CD4-positive, alpha-beta T cell (primary cell): ENCODE data around the gene GALNTL6. TPM values are rescaled to one million over a fixed set of nuclear protein-coding genes. Genes with fewer than 3 reads are reported as not detected.

ENCODE experiments used
- ATAC-seq: fragments of 200-7000 bp; cut with Tn5 transposase; one replicate; pipeline ENCODE4 v1.10.0; 2022; ENCODE audit warnings: mild to moderate bottlenecking; ENCODE audit not compliant: poor library complexity
- CTCF ChIA-PET: fragments of 350-600 bp; sonication (Branson Sonifier 250); formaldehyde crosslinking; loops from one replicate; lab custom pipeline; 2021; ENCODE audit warnings: antibody characterized with exemption, inconsistent platforms; lab: Charles Lee
- POLR2A ChIA-PET: fragments of 350-600 bp; sonication (Branson Sonifier 250); formaldehyde crosslinking; loops from one replicate; lab custom pipeline; 2021; ENCODE audit warnings: antibody characterized with exemption, inconsistent platforms; lab: Charles Lee
- DNase-seq, 14 experiments: peaks; one replicate each; pipeline ENCODE4 v3.0.0-alpha.2; 2013 to 2020; ENCODE audit warnings: mixed read lengths in 2 of 14
- H3K27ac ChIP-seq, 2 donors: one replicate each; pipeline versions ENCODE4 v1.5.1 to v1.7.0; 2013; ENCODE audit warnings: low read length in 2 of 2, low read depth in 1 of 2, mild to moderate bottlenecking in 1 of 2
- H3K27me3 ChIP-seq, 2 experiments: 1 replicate in 1 of 2; 2 replicates in 1 of 2; pipeline versions ENCODE4 v1.6.1 to v1.7.0; 2013; ENCODE audit warnings: low read length in 2 of 2, control low read depth in 1 of 2, mild to moderate bottlenecking in 1 of 2, moderate library complexity in 1 of 2; ENCODE audit not compliant: insufficient read depth in 2 of 2, control insufficient read depth in 1 of 2
- H3K36me3 ChIP-seq: one replicate; pipeline ENCODE4 v1.6.1; 2013; ENCODE audit warnings: low read length, control low read depth; ENCODE audit not compliant: insufficient read depth
- H3K4me1 ChIP-seq: one replicate; pipeline ENCODE4 v1.6.1; 2013; ENCODE audit warnings: low read length, control low read depth; ENCODE audit not compliant: insufficient read depth
- H3K4me3 ChIP-seq: one replicate; pipeline ENCODE4 v1.5.1; 2013; ENCODE audit warnings: mild to moderate bottlenecking, low read length, moderate library complexity
- H3K9me3 ChIP-seq, 2 experiments: 1 replicate in 1 of 2; 2 replicates in 1 of 2; pipeline versions ENCODE4 v1.6.1 to v1.7.0; 2013; ENCODE audit warnings: low read length in 2 of 2, mild to moderate bottlenecking in 2 of 2, control low read depth in 1 of 2, moderate library complexity in 1 of 2; ENCODE audit not compliant: control insufficient read depth in 1 of 2, insufficient read depth in 1 of 2
- H3K27ac Mint-ChIP-seq: one replicate; pipeline ENCODE4 v1.8.0; 2020; ENCODE audit warnings: mixed read lengths
- H3K27me3 Mint-ChIP-seq: one replicate; pipeline ENCODE4 v1.8.0; 2021; ENCODE audit warnings: mixed read lengths
- H3K36me3 Mint-ChIP-seq: one replicate; pipeline ENCODE4 v1.8.0; 2021; ENCODE audit warnings: low read depth, mixed read lengths
- H3K4me1 Mint-ChIP-seq: one replicate; pipeline ENCODE4 v1.8.0; 2021; ENCODE audit warnings: low read depth, mixed read lengths
- H3K4me3 Mint-ChIP-seq: one replicate; pipeline ENCODE4 v1.8.0; 2020; ENCODE audit warnings: mild to moderate bottlenecking, mixed read lengths
- H3K9me3 Mint-ChIP-seq: one replicate; pipeline ENCODE4 v1.8.0; 2020; ENCODE audit warnings: mixed read lengths
- intact Hi-C, 2 experiments: fragments of 100-400 bp; cut with DNase I in 1 of 2; cut with micrococcal nuclease in 1 of 2; formaldehyde crosslinking; loops; one replicate each; pipeline versions ENCODE4 v1.15.1 to v1.9.0; 2023 to 2025; cut with DNase I, micrococcal nuclease
- total RNA-seq, 174 experiments: library from RNA in 2 of 174; stranded (reverse) in 2 of 174; gene quantifications; one replicate each; pipeline ENCODE4 v1.2.3 and lab custom pipeline; 2021 to 2026
- TF ChIP-seq, protein P1 (sequence below): fragments of 200-600 bp; IDR thresholded peaks from one replicate; pipeline ENCODE4 v1.8.0; 2022; ENCODE audit warnings: antibody characterized with exemption, mild to moderate bottlenecking

GALNTL6 gene
- total RNA-seq, 2 experiments from 2014 or later, result not detected

DNA sequence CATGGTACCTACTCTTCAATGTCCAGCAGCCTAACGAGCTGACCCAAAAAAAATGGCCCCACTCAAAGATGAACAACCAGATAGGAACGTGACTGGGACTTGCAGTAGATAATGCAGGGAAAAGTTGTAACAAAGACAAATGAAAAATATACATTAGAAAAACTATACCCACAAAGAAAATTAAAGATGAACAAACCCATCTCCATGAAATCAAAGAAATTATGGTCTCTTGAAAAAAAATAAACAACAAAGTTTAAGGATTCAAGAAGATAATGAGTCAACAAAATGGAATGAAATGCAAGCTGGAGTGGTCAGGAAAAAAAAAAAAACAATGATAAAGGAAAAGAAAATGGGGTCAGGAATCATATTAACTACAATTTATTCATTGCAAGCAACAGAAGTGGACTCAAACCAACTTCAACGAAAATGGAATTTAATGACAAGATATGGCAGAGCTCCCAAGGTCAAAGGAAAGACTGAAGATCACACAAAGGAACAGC is 1045.6 kb downstream of the GALNTL6 start:
- peaks cover 0 to 11% of the 10 kb centered on the region in 2 experiments for H3K9me3 ChIP-seq
- TF ChIP-seq, protein P1, sequence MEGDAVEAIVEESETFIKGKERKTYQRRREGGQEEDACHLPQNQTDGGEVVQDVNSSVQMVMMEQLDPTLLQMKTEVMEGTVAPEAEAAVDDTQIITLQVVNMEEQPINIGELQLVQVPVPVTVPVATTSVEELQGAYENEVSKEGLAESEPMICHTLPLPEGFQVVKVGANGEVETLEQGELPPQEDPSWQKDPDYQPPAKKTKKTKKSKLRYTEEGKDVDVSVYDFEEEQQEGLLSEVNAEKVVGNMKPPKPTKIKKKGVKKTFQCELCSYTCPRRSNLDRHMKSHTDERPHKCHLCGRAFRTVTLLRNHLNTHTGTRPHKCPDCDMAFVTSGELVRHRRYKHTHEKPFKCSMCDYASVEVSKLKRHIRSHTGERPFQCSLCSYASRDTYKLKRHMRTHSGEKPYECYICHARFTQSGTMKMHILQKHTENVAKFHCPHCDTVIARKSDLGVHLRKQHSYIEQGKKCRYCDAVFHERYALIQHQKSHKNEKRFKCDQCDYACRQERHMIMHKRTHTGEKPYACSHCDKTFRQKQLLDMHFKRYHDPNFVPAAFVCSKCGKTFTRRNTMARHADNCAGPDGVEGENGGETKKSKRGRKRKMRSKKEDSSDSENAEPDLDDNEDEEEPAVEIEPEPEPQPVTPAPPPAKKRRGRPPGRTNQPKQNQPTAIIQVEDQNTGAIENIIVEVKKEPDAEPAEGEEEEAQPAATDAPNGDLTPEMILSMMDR, result no peak
- H3K27me3 ChIP-seq, result no peaks in the 10 kb centered on the region
- Mint-ChIP-seq H3K36me3 (no peaks in the 10 kb centered on the region), H3K4me3 (no peak overlapping the region), H3K4me1 (no peaks in the 10 kb centered on the region), H3K9me3 (peaks cover 2% of the 10 kb centered on the region), H3K27ac (no peak overlapping the region), H3K27me3 (peaks cover 6% of the 10 kb centered on the region)
- intact Hi-C loops, result no loop called here
- H3K4me3 ChIP-seq, result no peak overlapping the region
- DNase-seq, result no peak
- H3K36me3 ChIP-seq, result no peaks in the 10 kb centered on the region
- H3K27ac ChIP-seq, result no peak overlapping the region
- POLR2A ChIA-PET, result no interaction called here
- CTCF ChIA-PET, result interaction anchor here (0.8 kb wide), 1 partner anchor 10 kb away, joined by 3 read pairs; no protein-coding TSS in a partner anchor
- H3K4me1 ChIP-seq, result no peaks in the 10 kb centered on the region
- no peak for ATAC-seq

DNA sequence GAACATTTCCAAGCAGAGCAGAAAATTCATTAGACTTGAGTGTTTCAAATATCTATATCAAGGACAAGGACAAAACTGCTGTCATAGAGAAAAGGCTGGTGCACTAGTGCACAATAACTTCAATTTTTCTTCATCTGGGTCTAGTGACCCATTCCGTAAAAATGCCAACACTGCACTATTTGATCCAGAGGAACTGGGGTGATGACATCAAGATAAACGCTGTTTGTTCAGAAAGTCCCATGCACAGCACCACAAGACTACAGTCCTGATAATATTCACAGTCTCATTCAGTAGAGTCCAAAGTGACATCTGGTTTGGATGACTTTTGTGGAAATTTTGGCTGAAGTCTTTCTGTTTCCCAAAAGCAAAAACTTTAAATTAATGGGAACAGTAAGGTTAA is 1051.9 kb downstream of the GALNTL6 start:
- no peaks in the 10 kb centered on the region for H3K36me3 Mint-ChIP-seq
- no peak overlapping the region for H3K27ac ChIP-seq
- no peak for DNase-seq
- ChIA-PET CTCF (no interaction called here), POLR2A (no interaction called here)
- no peaks in the 10 kb centered on the region for H3K4me1 ChIP-seq
- no peak overlapping the region for H3K4me3 ChIP-seq
- H3K27ac Mint-ChIP-seq, result no peak overlapping the region
- H3K27me3 Mint-ChIP-seq, result peaks cover 4% of the 10 kb centered on the region
- TF ChIP-seq, protein P1, result no peak
- intact Hi-C loops, result no loop called here
- H3K27me3 ChIP-seq, result no peaks in the 10 kb centered on the region
- peaks cover 5% of the 10 kb centered on the region for H3K9me3 Mint-ChIP-seq
- ATAC-seq, result no peak
- no peak overlapping the region for H3K4me3 Mint-ChIP-seq
- peaks cover 0 to 11% of the 10 kb centered on the region in 2 experiments for H3K9me3 ChIP-seq
- no peaks in the 10 kb centered on the region for H3K36me3 ChIP-seq
- no peaks in the 10 kb centered on the region for H3K4me1 Mint-ChIP-seq

DNA sequence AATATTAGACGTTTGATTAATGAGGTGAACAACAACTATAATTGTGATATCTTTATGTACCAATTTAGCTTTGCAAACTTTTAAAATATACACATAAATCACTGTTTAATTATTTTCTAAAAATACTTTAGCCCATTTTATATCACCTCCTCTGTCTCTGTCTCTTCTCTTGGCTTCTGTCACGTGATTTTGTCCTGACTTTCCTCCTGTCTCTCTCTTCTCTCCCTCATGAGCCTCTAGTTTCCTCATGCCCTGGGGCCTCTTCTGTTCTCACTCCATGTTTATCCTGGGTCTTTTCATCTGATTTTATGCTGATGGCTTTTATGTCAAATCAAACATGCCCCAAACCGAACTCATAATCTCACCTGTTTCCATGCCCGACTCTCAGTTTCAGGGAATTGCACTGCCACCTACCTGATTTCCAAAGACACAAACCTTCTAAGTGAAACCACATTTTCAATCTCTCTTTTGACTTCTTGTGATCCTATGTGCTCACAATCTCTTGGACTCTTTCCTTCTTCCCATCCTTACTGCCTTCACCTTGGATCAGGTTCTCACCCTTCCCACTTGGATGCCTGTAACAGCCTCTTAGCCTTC is 1052.4 kb downstream of the GALNTL6 start:
- no peak overlapping the region for H3K4me3 ChIP-seq
- TF ChIP-seq, protein P1, result no peak
- intact Hi-C loops, result no loop called here
- no peak overlapping the region for H3K27ac ChIP-seq
- H3K4me3 Mint-ChIP-seq, result no peak overlapping the region
- peaks cover 4% of the 10 kb centered on the region for H3K27me3 Mint-ChIP-seq
- H3K36me3 Mint-ChIP-seq, result no peaks in the 10 kb centered on the region
- H3K27me3 ChIP-seq, result no peaks in the 10 kb centered on the region
- no peaks in the 10 kb centered on the region for H3K4me1 ChIP-seq
- CTCF ChIA-PET, result no interaction called here
- no peaks in the 10 kb centered on the region for H3K36me3 ChIP-seq
- H3K27ac Mint-ChIP-seq, result no peak overlapping the region
- DNase-seq (no peak), ATAC-seq (no peak)
- peaks cover 5% of the 10 kb centered on the region for H3K9me3 Mint-ChIP-seq
- POLR2A ChIA-PET, result no interaction called here
- no peaks in the 10 kb centered on the region for H3K4me1 Mint-ChIP-seq
- H3K9me3 ChIP-seq, result peaks cover 0 to 11% of the 10 kb centered on the region in 2 experiments
